ENCODE measurements around the gene AP2A1.
A peak's percentile ranks its signal among the peaks of the same experiment; 100 is the strongest.

The AP2A1 gene

GRCh38 chr19:49772850-49773432 is 6.1 kb downstream of the AP2A1 start:
- peaks cover 16% of the 10 kb centered on the region for H3K36me3 Mint-ChIP-seq (ENCODE audit: low read depth)
- no peak overlapping the region for H3K4me3 Mint-ChIP-seq
- no peak for DNase-seq
- peaks cover 35% of the 10 kb centered on the region for H3K4me1 Mint-ChIP-seq
- no peaks in the 10 kb centered on the region for H3K27me3 Mint-ChIP-seq (ENCODE audit: low read depth, poor library complexity)
- no peaks in the 10 kb centered on the region for H3K9me3 Mint-ChIP-seq
- TF ChIP-seq CTCF (IDR thresholded peaks at IDR 0.05): no peak
- H3K27ac Mint-ChIP-seq: peak overlapping the region; percentile 89

- Mint-ChIP-seq H3K4me3 (no peak overlapping the region), H3K27ac (peak overlapping the region; percentile 64), H3K36me3 (ENCODE audit: low read depth) (peaks cover 16% of the 10 kb centered on the region), H3K9me3 (no peaks in the 10 kb centered on the region), H3K4me1 (peaks cover 28% of the 10 kb centered on the region), H3K27me3 (ENCODE audit: low read depth, poor library complexity) (no peaks in the 10 kb centered on the region)
- DNase-seq: no peak
- TF ChIP-seq CTCF (IDR thresholded peaks at IDR 0.05): no peak
Observed at GRCh38 chr19:49773663-49774350, 7.0 kb downstream of the AP2A1 start.

GRCh38 chr19:49774969-49775368 is 8.2 kb downstream of the AP2A1 start:
- Mint-ChIP-seq H3K27me3 (ENCODE audit: low read depth, poor library complexity) (no peaks in the 10 kb centered on the region), H3K4me3 (no peak overlapping the region), H3K9me3 (no peaks in the 10 kb centered on the region), H3K36me3 (ENCODE audit: low read depth) (peaks cover 19% of the 10 kb centered on the region), H3K4me1 (peaks cover 19% of the 10 kb centered on the region), H3K27ac (no peak overlapping the region)
- no peak for TF ChIP-seq CTCF (IDR thresholded peaks at IDR 0.05)
- no peak for DNase-seq

- no peak for TF ChIP-seq CTCF (IDR thresholded peaks at IDR 0.05)
- H3K27me3 Mint-ChIP-seq (ENCODE audit: low read depth, poor library complexity): no peaks in the 10 kb centered on the region
- no peaks in the 10 kb centered on the region for H3K9me3 Mint-ChIP-seq
- DNase-seq: no peak
- H3K27ac Mint-ChIP-seq: peak overlapping the region; percentile 74
- H3K4me1 Mint-ChIP-seq: peaks cover 20% of the 10 kb centered on the region
- no peak overlapping the region for H3K4me3 Mint-ChIP-seq
- peaks cover 22% of the 10 kb centered on the region for H3K36me3 Mint-ChIP-seq (ENCODE audit: low read depth)
Observed at GRCh38 chr19:49775742-49776370, 9.1 kb downstream of the AP2A1 start.

GRCh38 chr19:49776371-49776764 is 9.6 kb downstream of the AP2A1 start:
- Mint-ChIP-seq H3K9me3 (no peaks in the 10 kb centered on the region), H3K36me3 (ENCODE audit: low read depth) (peaks cover 27% of the 10 kb centered on the region), H3K4me3 (no peak overlapping the region), H3K27ac (no peak overlapping the region), H3K4me1 (peaks cover 24% of the 10 kb centered on the region), H3K27me3 (ENCODE audit: low read depth, poor library complexity) (no peaks in the 10 kb centered on the region)
- TF ChIP-seq CTCF (IDR thresholded peaks at IDR 0.05): no peak
- no peak for DNase-seq

All from nephron progenitor cell (in vitro differentiated cells).